Mesenchymal stem cell (in vitro differentiated cells and primary cell): ENCODE data around the gene SMIM45.
A peak's percentile ranks its signal among the peaks of the same experiment; 100 is the strongest.

Experiments
- DNase-seq: peaks from one replicate; pipeline ENCODE4 v3.0.0-alpha.2; 2013
- H2AFZ ChIP-seq: one replicate; pipeline ENCODE4 v1.6.1; 2013; ENCODE audit warnings: low read depth, mild to moderate bottlenecking, control low read depth, inconsistent platforms, low read length, moderate library complexity
- H2AK5ac ChIP-seq: 2 replicates; pipeline ENCODE4 v1.6.1; 2013; ENCODE audit warnings: low read length, moderate library complexity, mild to moderate bottlenecking, inconsistent platforms; ENCODE audit not compliant: severe bottlenecking
- H2BK120ac ChIP-seq: one replicate; pipeline ENCODE4 v1.6.1; 2013; ENCODE audit warnings: low read depth, mild to moderate bottlenecking, inconsistent platforms, low read length, moderate library complexity
- H2BK12ac ChIP-seq, 2 experiments: one replicate each; pipeline ENCODE4 v1.6.1; 2013; ENCODE audit warnings: inconsistent platforms in 2 of 2, low read length in 2 of 2, mild to moderate bottlenecking in 2 of 2, moderate library complexity in 2 of 2, control low read depth in 1 of 2
- H2BK15ac ChIP-seq: one replicate; pipeline ENCODE4 v1.6.1; 2013; ENCODE audit warnings: mild to moderate bottlenecking, low read depth, inconsistent platforms; ENCODE audit not compliant: poor library complexity, severe bottlenecking
- H2BK5ac ChIP-seq: 2 replicates; pipeline ENCODE4 v1.6.1; 2013; ENCODE audit warnings: low read depth, mild to moderate bottlenecking, low read length, control low read depth, inconsistent platforms; ENCODE audit not compliant: poor library complexity, severe bottlenecking
- H3K14ac ChIP-seq, 2 experiments: one replicate each; pipeline ENCODE4 v1.6.1; 2013; ENCODE audit warnings: inconsistent platforms in 2 of 2, low read length in 2 of 2, control low read depth in 1 of 2, mild to moderate bottlenecking in 1 of 2, moderate library complexity in 1 of 2
- H3K18ac ChIP-seq, 2 experiments: one replicate each; pipeline ENCODE4 v1.6.1; 2013; ENCODE audit warnings: inconsistent platforms in 2 of 2, low read length in 2 of 2, control low read depth in 1 of 2, low read depth in 1 of 2, mild to moderate bottlenecking in 1 of 2
- H3K23ac ChIP-seq, 2 experiments: one replicate each; pipeline ENCODE4 v1.6.1; 2013; ENCODE audit warnings: inconsistent platforms in 2 of 2, low read length in 2 of 2, mild to moderate bottlenecking in 2 of 2, moderate library complexity in 2 of 2, control low read depth in 1 of 2
- H3K27ac ChIP-seq: 2 replicates; pipeline ENCODE4 v1.5.1; 2013; ENCODE audit warnings: mild to moderate bottlenecking, moderate library complexity, low read length, control low read depth, inconsistent platforms; ENCODE audit not compliant: poor library complexity, severe bottlenecking
- H3K27me3 ChIP-seq, 2 experiments: 2 replicates each; pipeline versions ENCODE4 v1.6.1 to v1.7.0; 2013; ENCODE audit warnings: low read length in 2 of 2, mild to moderate bottlenecking in 2 of 2, moderate library complexity in 2 of 2, control low read depth in 1 of 2, inconsistent platforms in 1 of 2; ENCODE audit not compliant: control insufficient read depth in 1 of 2, insufficient read depth in 1 of 2
- H3K36me3 ChIP-seq, 2 experiments: 2 replicates each; pipeline versions ENCODE4 v1.6.1 to v1.7.0; 2013; ENCODE audit warnings: low read length in 2 of 2, control low read depth in 1 of 2, inconsistent platforms in 1 of 2, low read depth in 1 of 2, mild to moderate bottlenecking in 1 of 2; ENCODE audit not compliant: insufficient read depth in 2 of 2, control insufficient read depth in 1 of 2
- H3K4ac ChIP-seq, 2 experiments: one replicate each; pipeline ENCODE4 v1.6.1; 2013; ENCODE audit warnings: inconsistent platforms in 2 of 2, low read length in 2 of 2, mild to moderate bottlenecking in 2 of 2, moderate library complexity in 2 of 2, control low read depth in 1 of 2, low read depth in 1 of 2
- H3K4me1 ChIP-seq: 2 replicates; pipeline ENCODE4 v1.6.1; 2013; ENCODE audit warnings: low read depth, low read length, control low read depth; ENCODE audit not compliant: control insufficient read depth, insufficient read depth
- H3K4me2 ChIP-seq: 2 replicates; pipeline ENCODE4 v1.6.1; 2013; ENCODE audit warnings: low read length, mild to moderate bottlenecking, inconsistent platforms; ENCODE audit not compliant: poor library complexity, severe bottlenecking
- H3K4me3 ChIP-seq, 2 experiments: 2 replicates each; pipeline versions ENCODE4 v1.5.1 to v1.7.0; 2013; ENCODE audit warnings: low read length in 2 of 2, mild to moderate bottlenecking in 2 of 2, control low read depth in 1 of 2, low read depth in 1 of 2; ENCODE audit not compliant: insufficient read depth in 1 of 2
- H3K79me1 ChIP-seq: replicated peaks from 2 replicates; pipeline ENCODE4 v1.6.1; 2013; ENCODE audit warnings: mild to moderate bottlenecking, control low read depth, low read length, inconsistent platforms; ENCODE audit not compliant: poor library complexity, severe bottlenecking
- H3K9ac ChIP-seq: 2 replicates; pipeline ENCODE4 v1.7.0; 2013; ENCODE audit warnings: mild to moderate bottlenecking, low read length, moderate library complexity
- H3K9me3 ChIP-seq: 2 replicates; pipeline ENCODE4 v1.7.0; 2013; ENCODE audit warnings: mild to moderate bottlenecking, low read length; ENCODE audit not compliant: control insufficient read depth
- H4K8ac ChIP-seq: one replicate; pipeline ENCODE4 v1.6.1; 2013; ENCODE audit warnings: inconsistent platforms, mild to moderate bottlenecking, low read length, moderate library complexity
- H4K91ac ChIP-seq: one replicate; pipeline ENCODE4 v1.6.1; 2013; ENCODE audit warnings: mild to moderate bottlenecking, low read length, inconsistent platforms
- WGBS: methylation state at CpG from one replicate; pipeline ENCODE4 v1.1.7; 2013; ENCODE audit warnings: mixed read lengths; 5-methylcytosine and 5-hydroxymethylcytosine counted together

The SMIM45 gene

DNA sequence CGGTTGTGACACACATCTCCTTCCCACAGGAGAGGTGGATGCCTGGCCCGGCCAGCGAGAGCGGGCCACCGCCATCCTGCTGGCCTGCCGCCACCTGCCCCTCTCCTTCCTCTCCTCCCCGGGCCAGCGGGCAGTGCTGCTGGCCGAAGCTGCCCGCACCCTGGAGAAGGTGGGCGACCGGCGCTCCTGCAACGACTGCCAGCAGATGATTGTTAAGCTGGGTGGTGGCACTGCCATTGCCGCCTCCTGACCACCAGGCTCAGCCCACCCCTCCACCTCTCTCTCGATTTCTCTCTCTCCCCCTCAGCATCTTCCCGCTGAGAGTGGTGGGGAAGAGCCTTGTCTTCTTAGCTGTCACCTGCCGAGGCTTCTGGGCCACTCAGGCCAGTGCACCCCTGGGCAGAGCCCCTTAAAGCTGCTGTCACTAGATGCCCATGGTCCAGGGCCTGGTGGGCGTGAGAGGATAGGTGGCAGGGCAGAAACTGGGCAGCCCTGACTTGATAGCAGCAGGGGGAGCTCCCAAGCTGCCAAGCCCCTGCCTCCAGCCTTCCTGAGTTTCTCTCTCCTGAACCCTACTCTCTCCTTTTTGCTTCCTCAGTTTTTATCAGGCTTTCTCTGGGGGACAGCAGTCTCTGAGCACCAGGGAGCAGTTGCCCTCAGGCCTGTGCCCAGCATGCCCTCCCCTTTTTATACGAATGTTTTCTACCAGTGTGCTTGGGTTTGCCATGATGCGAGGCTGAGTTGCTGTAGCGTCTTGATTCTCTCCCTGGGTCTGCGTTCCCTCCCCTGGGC, 46.3 kb upstream of the SMIM45 start:
- Histone ChIP-seq H3K36me3 (peaks cover 66 to 72% of the 10 kb centered on the region in 2 experiments), H3K18ac (no peak overlapping the region), H3K79me1 (peaks cover 2% of the 10 kb centered on the region), H2BK5ac (no peak overlapping the region), H3K27me3 (peaks cover 0 to 8% of the 10 kb centered on the region in 2 experiments), H2BK120ac (no peak overlapping the region), H3K4me2 (no peak overlapping the region), H3K23ac (no peak overlapping the region), H3K9ac (no peak overlapping the region), H2AFZ (no peak overlapping the region), H4K8ac (no peak overlapping the region), H3K4ac (no peak overlapping the region), H3K4me1 (peaks cover 33% of the 10 kb centered on the region), H2BK12ac (no peak overlapping the region), H2BK15ac (no peak overlapping the region), H3K27ac (no peak overlapping the region), H3K9me3 (no peaks in the 10 kb centered on the region), H3K4me3 (no peak overlapping the region), H2AK5ac (no peak overlapping the region), H3K14ac (no peak overlapping the region), H4K91ac (peak overlapping the region; percentile 16)
- 97% methylated on average over 16 of the region's 23 CpGs for WGBS
- no peak for DNase-seq

DNA sequence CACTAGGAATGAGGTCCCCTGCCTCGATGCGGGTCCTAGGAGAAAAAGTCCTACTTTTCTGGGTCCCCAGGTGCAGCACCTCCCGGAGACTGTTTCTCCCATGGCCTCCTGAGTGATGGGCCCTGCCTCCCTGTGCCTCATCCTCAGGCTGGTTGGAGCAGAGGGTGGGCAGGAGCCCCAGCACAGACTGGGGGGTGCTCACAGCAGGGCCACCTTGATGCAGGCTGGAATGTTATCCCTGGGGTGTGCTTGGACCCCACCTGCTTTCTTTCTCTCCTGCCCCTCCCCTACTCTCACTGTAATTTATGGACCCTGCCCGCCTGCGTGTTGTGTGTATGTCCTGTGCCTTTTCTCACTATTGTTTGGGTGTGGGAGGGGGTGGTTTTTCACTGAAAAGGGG, 45.1 kb upstream of the SMIM45 start:
- Histone ChIP-seq H3K27me3 (peaks cover 12 to 20% of the 10 kb centered on the region in 2 experiments), H4K91ac (no peak overlapping the region)

DNA sequence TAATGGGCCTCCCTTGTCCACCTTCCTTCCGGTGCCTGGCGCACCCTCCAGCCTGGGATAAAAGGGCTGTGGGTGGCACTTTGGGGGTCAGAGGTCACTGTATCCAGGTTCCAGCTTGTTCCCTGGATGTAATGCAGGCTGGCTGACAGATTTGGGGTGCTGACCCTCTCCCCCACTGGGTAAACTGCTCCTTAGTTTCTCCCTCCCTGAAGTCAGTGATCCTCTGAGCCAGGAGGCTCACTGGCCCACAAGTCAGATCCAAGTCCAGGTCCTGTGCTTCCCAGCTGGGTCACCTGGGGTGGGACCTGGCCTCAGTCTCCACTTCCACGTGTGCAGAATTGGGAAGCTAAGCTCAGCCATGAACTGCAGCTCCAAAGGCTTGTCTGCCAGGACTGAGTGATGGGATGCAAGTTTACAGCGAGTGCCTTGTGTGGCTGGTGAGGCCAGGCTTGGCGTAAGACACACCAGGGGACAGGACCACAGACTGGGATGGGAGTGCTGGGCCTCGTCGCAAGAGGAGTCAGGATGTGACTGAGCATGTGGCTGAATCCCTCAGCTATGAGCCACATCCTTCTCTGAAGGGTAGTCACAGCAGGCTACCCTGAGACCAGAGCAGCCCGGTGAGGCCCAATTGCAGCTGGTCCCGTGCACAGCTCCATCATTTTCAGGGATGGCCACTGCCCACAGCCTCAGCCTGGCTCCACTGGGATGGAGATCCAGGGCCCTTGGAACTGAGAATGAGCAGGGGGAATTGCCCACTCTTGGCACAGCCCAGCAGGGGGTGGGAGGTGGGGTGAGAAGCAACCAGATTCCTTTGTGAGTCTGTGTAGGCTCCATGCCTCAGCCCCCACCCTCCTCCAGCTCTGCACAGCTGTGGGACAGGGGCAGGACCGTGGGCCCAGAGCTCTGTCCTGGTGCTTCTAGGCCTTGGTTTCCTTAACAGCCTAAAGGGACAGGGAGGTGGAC, 44.2 kb upstream of the SMIM45 start:
- peaks cover 21 to 29% of the 10 kb centered on the region in 2 experiments for H3K27me3 ChIP-seq
- no peaks in the 10 kb centered on the region for H3K9me3 ChIP-seq
- no peak overlapping the region for H2BK5ac ChIP-seq
- no peak overlapping the region for H4K8ac ChIP-seq
- no peak overlapping the region for H3K18ac ChIP-seq
- H3K14ac ChIP-seq: no peak overlapping the region
- H3K4ac ChIP-seq: no peak overlapping the region
- H2BK15ac ChIP-seq: no peak overlapping the region
- peaks cover 38% of the 10 kb centered on the region for H3K4me1 ChIP-seq
- WGBS: 80% methylated on average over 10 of the region's 10 CpGs
- H2BK12ac ChIP-seq: no peak overlapping the region
- H3K23ac ChIP-seq: no peak overlapping the region
- no peak overlapping the region for H2BK120ac ChIP-seq
- H3K4me3 ChIP-seq: no peak overlapping the region
- H4K91ac ChIP-seq: no peak overlapping the region
- H3K9ac ChIP-seq: no peak overlapping the region
- no peak for DNase-seq
- H2AFZ ChIP-seq: no peak overlapping the region
- no peak overlapping the region for H3K27ac ChIP-seq
- no peak overlapping the region for H3K4me2 ChIP-seq
- no peak overlapping the region for H2AK5ac ChIP-seq
- H3K79me1 ChIP-seq: peaks cover 2% of the 10 kb centered on the region
- H3K36me3 ChIP-seq: peaks cover 47 to 54% of the 10 kb centered on the region in 2 experiments

More for the DNA sequence above, 45.1 kb upstream of the SMIM45 start:
- Histone ChIP-seq H3K23ac (no peak overlapping the region), H3K27ac (no peak overlapping the region), H3K9me3 (no peaks in the 10 kb centered on the region), H3K9ac (no peak overlapping the region), H3K4me2 (no peak overlapping the region), H3K4me3 (no peak overlapping the region), H3K14ac (no peak overlapping the region), H3K4ac (no peak overlapping the region), H3K36me3 (peaks cover 55 to 63% of the 10 kb centered on the region in 2 experiments), H3K79me1 (peaks cover 2% of the 10 kb centered on the region), H2AK5ac (no peak overlapping the region), H2BK5ac (no peak overlapping the region), H4K8ac (no peak overlapping the region), H2BK12ac (no peak overlapping the region), H3K4me1 (peaks cover 40% of the 10 kb centered on the region), H2BK120ac (no peak overlapping the region), H2BK15ac (no peak overlapping the region), H2AFZ (no peak overlapping the region), H3K18ac (no peak overlapping the region)
- WGBS: 98% methylated on average over 3 of the region's 5 CpGs
- no peak for DNase-seq
